GM21447 (cell line): Measurements from ENCODE around the gene DCT.
"Not testable (repeated sequence)": the region's sequence is repeated elsewhere in the genome, so short reads cannot be mapped to it uniquely, and the experiment has no call there.

ENCODE experiments used
- ATAC-seq: cut with Tn5 transposase; IDR thresholded peaks from one replicate; pipeline ENCODE4 v1.9.1; 2021; ENCODE audit not compliant: unreplicated experiment

The DCT gene

GRCh38 chr13:94479616-94480015 is at the start of gene DCT:
DCT (minus strand) TSS chr13:94479682; CDS start chr13:94479255, 427 bp downstream.
- ATAC-seq: no peak

- ATAC-seq: not testable (repeated sequence)
Measured at GRCh38 chr13:94526956-94527355, 47.5 kb upstream of the DCT start.

- no peak for ATAC-seq
Measured at GRCh38 chr13:94525781-94526180, 46.3 kb upstream of the DCT start.

- ATAC-seq: no peak
Measured at GRCh38 chr13:94524407-94524806, 44.9 kb upstream of the DCT start.

GRCh38 chr13:94520001-94520400 is 40.5 kb upstream of the DCT start:
- ATAC-seq: no peak

GRCh38 chr13:94516456-94516855 is 37.0 kb upstream of the DCT start:
- ATAC-seq: no peak

GRCh38 chr13:94515911-94516310 is 36.4 kb upstream of the DCT start:
- ATAC-seq: no peak

GRCh38 chr13:94515374-94515773 is 35.9 kb upstream of the DCT start:
- ATAC-seq: no peak

- no peak for ATAC-seq
Measured at GRCh38 chr13:94513026-94513425, 33.5 kb upstream of the DCT start.

GRCh38 chr13:94505730-94506129 is 26.2 kb upstream of the DCT start:
- no peak for ATAC-seq

GRCh38 chr13:94503851-94504250 is 24.4 kb upstream of the DCT start:
- no peak for ATAC-seq

- ATAC-seq: not testable (repeated sequence)
Measured at GRCh38 chr13:94498831-94499230, 19.3 kb upstream of the DCT start.

GRCh38 chr13:94495806-94496205 is 16.3 kb upstream of the DCT start:
- ATAC-seq: no peak

- ATAC-seq: no peak
Measured at GRCh38 chr13:94494026-94494425, 14.5 kb upstream of the DCT start.

GRCh38 chr13:94487043-94487442 is 7.6 kb upstream of the DCT start:
- no peak for ATAC-seq

- no peak for ATAC-seq
Measured at GRCh38 chr13:94483970-94484369, 4.5 kb upstream of the DCT start.

- ATAC-seq: no peak
Measured at GRCh38 chr13:94481941-94482340, 2.5 kb upstream of the DCT start.

GRCh38 chr13:94480672-94481145 is 1.2 kb upstream of the DCT start:
- no peak for ATAC-seq

GRCh38 chr13:94478913-94479312 is 569 bp downstream of the DCT start:
- ATAC-seq: no peak

- ATAC-seq: no peak
Measured at GRCh38 chr13:94470126-94470525, 9.4 kb downstream of the DCT start.

- no peak for ATAC-seq
Measured at GRCh38 chr13:94464771-94465170, 14.7 kb downstream of the DCT start.

GRCh38 chr13:94462670-94463069 is 16.8 kb downstream of the DCT start:
- ATAC-seq: no peak

GRCh38 chr13:94459116-94459515 is 20.4 kb downstream of the DCT start:
- ATAC-seq: no peak

GRCh38 chr13:94455414-94455813 is 24.1 kb downstream of the DCT start:
- ATAC-seq: no peak
